Measurements from ENCODE around the gene XYLT2. TPM values are rescaled to one million over a fixed set of nuclear protein-coding genes. Genes with fewer than 3 reads are reported as not detected.

The XYLT2 gene
- total and polyA plus RNA-seq, 2 experiments from 2014 or later = 14.2 to 44.9 TPM

DNA sequence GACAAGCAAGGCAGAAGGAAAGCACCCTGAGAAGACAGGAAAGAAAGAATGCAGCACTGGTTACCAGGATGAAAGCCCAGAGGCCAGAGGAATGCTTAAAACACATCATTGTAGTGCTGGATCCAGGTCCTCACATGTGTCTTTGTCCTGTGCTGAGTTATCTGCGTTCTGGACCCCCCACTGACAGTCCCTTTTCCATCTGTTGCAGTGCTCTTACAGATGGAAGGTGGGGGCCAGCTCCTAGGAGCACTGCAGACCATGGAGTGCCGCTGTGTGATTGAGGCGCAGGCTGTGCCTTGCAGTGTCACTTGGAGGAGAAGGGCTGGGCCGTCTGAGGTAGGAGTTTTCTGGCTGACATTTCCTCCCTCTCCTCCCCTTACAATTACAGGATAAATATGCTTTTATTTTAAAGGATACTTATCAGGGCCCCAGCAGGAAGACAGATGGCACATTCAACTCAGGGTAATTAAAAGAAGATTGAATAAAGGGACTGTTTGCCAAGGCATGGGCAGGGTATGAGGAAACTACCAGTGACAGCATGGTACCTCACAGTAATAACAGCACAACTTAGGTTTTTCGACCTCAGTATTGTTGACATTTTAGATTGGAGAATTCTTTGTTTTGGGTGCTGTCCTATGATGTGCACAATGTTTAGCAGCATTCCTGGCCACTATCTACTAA lies 30.1 kb downstream of the XYLT2 start:
- H3K27ac ChIP-seq (ENCODE audit: low read depth) = no peak overlapping the region
- H2AFZ ChIP-seq = no peak overlapping the region
- H3K36me3 ChIP-seq (ENCODE audit: insufficient read depth) = peaks cover under 1% of the 10 kb centered on the region; the same call in 1 of the 2 replicates
- H3K27me3 ChIP-seq (ENCODE audit: insufficient read depth) = no peaks in the 10 kb centered on the region
- DNase-seq (ENCODE audit: low spot score) (no peak), ATAC-seq (no peak)
- H3K9me2 ChIP-seq (ENCODE audit: insufficient read depth) = no peaks in the 10 kb centered on the region
- H3K36me3 Mint-ChIP-seq (ENCODE audit: low read depth) = peaks cover 40% of the 10 kb centered on the region
- H3K27ac Mint-ChIP-seq = no peak overlapping the region
- H3F3A ChIP-seq (replicated peaks; ENCODE audit: low read depth) = no peaks in the 10 kb centered on the region
- TF ChIP-seq EZH2phosphoT487 (IDR thresholded peaks at IDR 0.05; ENCODE audit: unreplicated experiment) (no peak), JUNB (IDR thresholded peaks at IDR 0.05; ENCODE audit: unreplicated experiment) (no peak), POLR2AphosphoS5 (IDR thresholded peaks at IDR 0.05; ENCODE audit: low read depth) (no peak), CREB1 (CRISPR knock-in tag; IDR thresholded peaks at IDR 0.05; ENCODE audit: low read depth) (no peak), ZNF331 (CRISPR knock-in tag; IDR thresholded peaks at IDR 0.05; ENCODE audit: low read depth) (no peak), EZH2 (IDR thresholded peaks at IDR 0.05; ENCODE audit: low read depth, unreplicated experiment) (no peak), NANOG (IDR thresholded peaks at IDR 0.05; ENCODE audit: borderline replicate concordance) (no peak), ZNF114 (CRISPR knock-in tag; IDR thresholded peaks at IDR 0.05) (no peak)
- TF ChIP-seq, protein P1, sequence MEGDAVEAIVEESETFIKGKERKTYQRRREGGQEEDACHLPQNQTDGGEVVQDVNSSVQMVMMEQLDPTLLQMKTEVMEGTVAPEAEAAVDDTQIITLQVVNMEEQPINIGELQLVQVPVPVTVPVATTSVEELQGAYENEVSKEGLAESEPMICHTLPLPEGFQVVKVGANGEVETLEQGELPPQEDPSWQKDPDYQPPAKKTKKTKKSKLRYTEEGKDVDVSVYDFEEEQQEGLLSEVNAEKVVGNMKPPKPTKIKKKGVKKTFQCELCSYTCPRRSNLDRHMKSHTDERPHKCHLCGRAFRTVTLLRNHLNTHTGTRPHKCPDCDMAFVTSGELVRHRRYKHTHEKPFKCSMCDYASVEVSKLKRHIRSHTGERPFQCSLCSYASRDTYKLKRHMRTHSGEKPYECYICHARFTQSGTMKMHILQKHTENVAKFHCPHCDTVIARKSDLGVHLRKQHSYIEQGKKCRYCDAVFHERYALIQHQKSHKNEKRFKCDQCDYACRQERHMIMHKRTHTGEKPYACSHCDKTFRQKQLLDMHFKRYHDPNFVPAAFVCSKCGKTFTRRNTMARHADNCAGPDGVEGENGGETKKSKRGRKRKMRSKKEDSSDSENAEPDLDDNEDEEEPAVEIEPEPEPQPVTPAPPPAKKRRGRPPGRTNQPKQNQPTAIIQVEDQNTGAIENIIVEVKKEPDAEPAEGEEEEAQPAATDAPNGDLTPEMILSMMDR (conservative IDR thresholded peaks at IDR 0.05; ENCODE audit: low read depth in 2 of 2) = no peak
- TF ChIP-seq, protein P2, sequence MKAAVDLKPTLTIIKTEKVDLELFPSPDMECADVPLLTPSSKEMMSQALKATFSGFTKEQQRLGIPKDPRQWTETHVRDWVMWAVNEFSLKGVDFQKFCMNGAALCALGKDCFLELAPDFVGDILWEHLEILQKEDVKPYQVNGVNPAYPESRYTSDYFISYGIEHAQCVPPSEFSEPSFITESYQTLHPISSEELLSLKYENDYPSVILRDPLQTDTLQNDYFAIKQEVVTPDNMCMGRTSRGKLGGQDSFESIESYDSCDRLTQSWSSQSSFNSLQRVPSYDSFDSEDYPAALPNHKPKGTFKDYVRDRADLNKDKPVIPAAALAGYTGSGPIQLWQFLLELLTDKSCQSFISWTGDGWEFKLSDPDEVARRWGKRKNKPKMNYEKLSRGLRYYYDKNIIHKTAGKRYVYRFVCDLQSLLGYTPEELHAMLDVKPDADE (IDR thresholded peaks at IDR 0.05) = no peak
- TF ChIP-seq, protein P3, sequence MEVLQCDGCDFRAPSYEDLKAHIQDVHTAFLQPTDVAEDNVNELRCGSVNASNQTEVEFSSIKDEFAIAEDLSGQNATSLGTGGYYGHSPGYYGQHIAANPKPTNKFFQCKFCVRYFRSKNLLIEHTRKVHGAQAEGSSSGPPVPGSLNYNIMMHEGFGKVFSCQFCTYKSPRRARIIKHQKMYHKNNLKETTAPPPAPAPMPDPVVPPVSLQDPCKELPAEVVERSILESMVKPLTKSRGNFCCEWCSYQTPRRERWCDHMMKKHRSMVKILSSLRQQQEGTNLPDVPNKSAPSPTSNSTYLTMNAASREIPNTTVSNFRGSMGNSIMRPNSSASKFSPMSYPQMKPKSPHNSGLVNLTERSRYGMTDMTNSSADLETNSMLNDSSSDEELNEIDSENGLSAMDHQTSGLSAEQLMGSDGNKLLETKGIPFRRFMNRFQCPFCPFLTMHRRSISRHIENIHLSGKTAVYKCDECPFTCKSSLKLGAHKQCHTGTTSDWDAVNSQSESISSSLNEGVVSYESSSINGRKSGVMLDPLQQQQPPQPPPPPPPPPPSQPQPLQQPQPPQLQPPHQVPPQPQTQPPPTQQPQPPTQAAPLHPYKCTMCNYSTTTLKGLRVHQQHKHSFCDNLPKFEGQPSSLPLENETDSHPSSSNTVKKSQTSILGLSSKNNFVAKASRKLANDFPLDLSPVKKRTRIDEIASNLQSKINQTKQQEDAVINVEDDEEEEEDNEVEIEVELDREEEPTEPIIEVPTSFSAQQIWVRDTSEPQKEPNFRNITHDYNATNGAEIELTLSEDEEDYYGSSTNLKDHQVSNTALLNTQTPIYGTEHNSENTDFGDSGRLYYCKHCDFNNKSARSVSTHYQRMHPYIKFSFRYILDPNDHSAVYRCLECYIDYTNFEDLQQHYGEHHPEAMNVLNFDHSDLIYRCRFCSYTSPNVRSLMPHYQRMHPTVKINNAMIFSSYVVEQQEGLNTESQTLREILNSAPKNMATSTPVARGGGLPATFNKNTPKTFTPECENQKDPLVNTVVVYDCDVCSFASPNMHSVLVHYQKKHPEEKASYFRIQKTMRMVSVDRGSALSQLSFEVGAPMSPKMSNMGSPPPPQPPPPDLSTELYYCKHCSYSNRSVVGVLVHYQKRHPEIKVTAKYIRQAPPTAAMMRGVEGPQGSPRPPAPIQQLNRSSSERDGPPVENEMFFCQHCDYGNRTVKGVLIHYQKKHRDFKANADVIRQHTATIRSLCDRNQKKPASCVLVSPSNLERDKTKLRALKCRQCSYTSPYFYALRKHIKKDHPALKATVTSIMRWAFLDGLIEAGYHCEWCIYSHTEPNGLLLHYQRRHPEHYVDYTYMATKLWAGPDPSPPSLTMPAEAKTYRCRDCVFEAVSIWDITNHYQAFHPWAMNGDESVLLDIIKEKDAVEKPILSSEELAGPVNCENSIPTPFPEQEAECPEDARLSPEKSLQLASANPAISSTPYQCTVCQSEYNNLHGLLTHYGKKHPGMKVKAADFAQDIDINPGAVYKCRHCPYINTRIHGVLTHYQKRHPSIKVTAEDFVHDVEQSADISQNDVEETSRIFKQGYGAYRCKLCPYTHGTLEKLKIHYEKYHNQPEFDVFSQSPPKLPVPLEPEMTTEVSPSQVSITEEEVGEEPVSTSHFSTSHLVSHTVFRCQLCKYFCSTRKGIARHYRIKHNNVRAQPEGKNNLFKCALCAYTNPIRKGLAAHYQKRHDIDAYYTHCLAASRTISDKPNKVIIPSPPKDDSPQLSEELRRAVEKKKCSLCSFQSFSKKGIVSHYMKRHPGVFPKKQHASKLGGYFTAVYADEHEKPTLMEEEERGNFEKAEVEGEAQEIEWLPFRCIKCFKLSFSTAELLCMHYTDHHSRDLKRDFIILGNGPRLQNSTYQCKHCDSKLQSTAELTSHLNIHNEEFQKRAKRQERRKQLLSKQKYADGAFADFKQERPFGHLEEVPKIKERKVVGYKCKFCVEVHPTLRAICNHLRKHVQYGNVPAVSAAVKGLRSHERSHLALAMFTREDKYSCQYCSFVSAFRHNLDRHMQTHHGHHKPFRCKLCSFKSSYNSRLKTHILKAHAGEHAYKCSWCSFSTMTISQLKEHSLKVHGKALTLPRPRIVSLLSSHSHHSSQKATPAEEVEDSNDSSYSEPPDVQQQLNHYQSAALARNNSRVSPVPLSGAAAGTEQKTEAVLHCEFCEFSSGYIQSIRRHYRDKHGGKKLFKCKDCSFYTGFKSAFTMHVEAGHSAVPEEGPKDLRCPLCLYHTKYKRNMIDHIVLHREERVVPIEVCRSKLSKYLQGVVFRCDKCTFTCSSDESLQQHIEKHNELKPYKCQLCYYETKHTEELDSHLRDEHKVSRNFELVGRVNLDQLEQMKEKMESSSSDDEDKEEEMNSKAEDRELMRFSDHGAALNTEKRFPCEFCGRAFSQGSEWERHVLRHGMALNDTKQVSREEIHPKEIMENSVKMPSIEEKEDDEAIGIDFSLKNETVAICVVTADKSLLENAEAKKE (CRISPR knock-in tag; IDR thresholded peaks at IDR 0.05) = no peak
- H3K4me3 Mint-ChIP-seq = no peak overlapping the region
- no peaks in the 10 kb centered on the region for H4K20me1 ChIP-seq (replicated peaks; ENCODE audit: insufficient read depth)
- peaks cover 9% of the 10 kb centered on the region; the same call in 1 of the 2 replicates for H3K4me1 ChIP-seq (ENCODE audit: insufficient read depth)
- H3K79me2 ChIP-seq (replicated peaks; ENCODE audit: insufficient read depth) = peaks cover 17% of the 10 kb centered on the region
- H3K9me3 Mint-ChIP-seq = no peaks in the 10 kb centered on the region
- H3K4me2 ChIP-seq = no peak overlapping the region
- H3K27me3 Mint-ChIP-seq (ENCODE audit: insufficient read depth, low read depth, poor library complexity) = peaks cover 17% of the 10 kb centered on the region
- H3K4me1 Mint-ChIP-seq = peaks cover 13% of the 10 kb centered on the region
- H3K4me3 ChIP-seq = no peak overlapping the region
